C1 segment of cervical spinal cord (tissue), 14 donors: ENCODE measurements around the gene IL17B.

ENCODE experiments used
- DNase-seq, 14 donors: peaks; one replicate each; lab custom pipeline; 2025; lab: John Stamatoyannopoulos, UW

Gene IL17B

DNA sequence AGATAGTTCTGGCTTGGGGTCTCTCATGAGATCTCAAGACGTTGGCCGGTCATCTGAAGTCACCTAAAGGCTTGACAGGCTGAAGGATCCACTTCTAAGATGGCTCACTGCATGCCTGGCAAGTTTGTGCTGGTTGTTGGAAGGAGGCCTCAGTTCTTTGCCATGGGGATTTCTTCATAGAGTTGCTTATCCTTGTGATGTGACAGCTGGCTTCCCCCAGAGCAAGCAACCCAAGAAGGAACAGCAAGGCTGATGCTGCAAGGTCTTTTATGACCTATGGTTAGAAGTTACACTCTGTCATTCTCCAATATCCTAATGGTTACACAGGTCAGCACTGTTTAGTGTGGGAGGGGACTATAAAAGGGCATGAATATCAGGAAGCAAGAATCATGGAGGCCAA is 54.5 kb downstream of the IL17B start:
- DNase-seq: no peak
